K562 (cell line): ENCODE measurements around the gene CNTN4. TPM values are rescaled to one million over a fixed set of nuclear protein-coding genes. Genes with fewer than 3 reads are reported as not detected.

Experiments used
- ATAC-seq: fragments of 200-7000 bp; cut with Tn5 transposase; 3 replicates; pipeline ENCODE4 v1.9.1; 2020; ENCODE audit warnings: moderate library complexity
- BruUV-seq: library from RNA; stranded (reverse); fragments of 400-500 nt; replicated peaks from 2 replicates; lab custom pipeline; 2021; lab: Mats Ljungman, UMichigan
- CTCF ChIA-PET: fragments of 300-600 bp; formaldehyde crosslinking; extraction: SDS; loops from one replicate; lab custom pipeline; 2021; ENCODE audit warnings: low intra/inter-chr PET ratio; lab: Yijun Ruan, JAX
- POLR2A ChIA-PET: fragments of 300-600, 350-650 bp; sonication (Branson Sonifier 250); formaldehyde crosslinking; extraction: SDS; loops from one replicate; lab custom pipeline; 2021; ENCODE audit warnings: antibody characterized with exemption, inconsistent platforms; lab: Yijun Ruan, JAX
- DNase-seq, 4 experiments: peaks; one replicate each; pipeline versions ENCODE4 v3.0.0 to v3.0.0-alpha.2; 2011 to 2018; ENCODE audit warnings: low spot score in 3 of 4, mixed read lengths in 3 of 4; ENCODE audit errors: extremely low read depth in 1 of 4
- FAIRE-seq: peaks from 2 replicates; lab custom pipeline; 2011; peaks lifted over from hg19 to GRCh38; lab: Jason Lieb, UNC
- H2AFZ ChIP-seq: 2 replicates; pipeline ENCODE4 v1.6.0; 2011; ENCODE audit warnings: low read depth, low read length, control low read depth, inconsistent platforms
- H3K27ac ChIP-seq: fragments of 200-600 bp; 3 replicates; pipeline ENCODE4 v1.8.0; 2011; ENCODE audit warnings: low read depth, mild to moderate bottlenecking, control low read depth, inconsistent platforms, low read length, moderate library complexity, mixed read lengths; ENCODE audit errors: extremely low read depth
- H3K27me3 ChIP-seq, 2 experiments: fragments of 300-600 bp in 1 of 2; 2 replicates in 1 of 2; 3 replicates in 1 of 2; pipeline versions ENCODE4 v1.6.0 to v1.8.0; 2011; ENCODE audit warnings: inconsistent platforms in 2 of 2, low read length in 2 of 2, mild to moderate bottlenecking in 1 of 2, mixed read lengths in 1 of 2, moderate library complexity in 1 of 2; ENCODE audit not compliant: control insufficient read depth in 2 of 2, insufficient read depth in 2 of 2
- H3K36me3 ChIP-seq: fragments of 300-600 bp; 3 replicates; pipeline ENCODE4 v1.8.0; 2011; ENCODE audit warnings: mild to moderate bottlenecking, low read length, inconsistent platforms; ENCODE audit not compliant: control insufficient read depth, insufficient read depth
- H3K4me1 ChIP-seq, 2 experiments: fragments of 200-600 bp in 1 of 2; replicated peaks in 1 of 2; 2 replicates in 1 of 2; 3 replicates in 1 of 2; pipeline versions ENCODE4 v1.5.1 to v1.8.0; 2011; ENCODE audit warnings: inconsistent platforms in 2 of 2, low read length in 2 of 2, mild to moderate bottlenecking in 1 of 2, mixed read lengths in 1 of 2, moderate library complexity in 1 of 2; ENCODE audit not compliant: control insufficient read depth in 2 of 2, insufficient read depth in 2 of 2
- H3K4me2 ChIP-seq: 2 replicates; pipeline ENCODE4 v1.6.1; 2011; ENCODE audit warnings: low read length, control low read depth, inconsistent platforms, mixed read lengths; ENCODE audit not compliant: insufficient read depth
- H3K4me3 ChIP-seq: fragments of 200-600 bp; sonication (generic), shearing (Covaris generic); 2 replicates; pipeline ENCODE4 v1.5.1; 2016; ENCODE audit warnings: control low read depth, inconsistent platforms
- H3K79me2 ChIP-seq: fragments of 200-600 bp; 3 replicates; pipeline ENCODE4 v1.8.0; 2011; ENCODE audit warnings: low read length, inconsistent platforms; ENCODE audit not compliant: control insufficient read depth, insufficient read depth
- H3K9ac ChIP-seq, 2 experiments: 2 replicates each; pipeline versions ENCODE4 v1.6.0 to v1.6.1; 2011; ENCODE audit warnings: low read depth in 2 of 2, low read length in 2 of 2, control low read depth in 1 of 2, inconsistent platforms in 1 of 2, mild to moderate bottlenecking in 1 of 2, mixed read lengths in 1 of 2; ENCODE audit not compliant: insufficient read depth in 1 of 2
- H3K9me1 ChIP-seq: one replicate; pipeline ENCODE4 v1.6.0; 2011; ENCODE audit warnings: inconsistent platforms, mild to moderate bottlenecking, low read length, moderate library complexity; ENCODE audit not compliant: control insufficient read depth, insufficient read depth
- H3K9me3 ChIP-seq: replicated peaks from 2 replicates; pipeline ENCODE4 v1.5.1; 2011; ENCODE audit warnings: low read depth, low read length, inconsistent platforms; ENCODE audit not compliant: control insufficient read depth, insufficient read depth
- H4K20me1 ChIP-seq: replicated peaks from 2 replicates; pipeline ENCODE4 v1.6.1; 2011; ENCODE audit warnings: low read length, inconsistent platforms, mixed read lengths; ENCODE audit not compliant: control insufficient read depth, insufficient read depth
- LEF1 ChIP-seq: fragments of 450-650 bp; IDR thresholded peaks from 2 replicates; pipeline ENCODE4 v1.6.1; 2016; ENCODE audit warnings: mild to moderate bottlenecking
- RBM15 ChIP-seq: fragments of 200-400 bp; formaldehyde crosslinking; IDR thresholded peaks from 2 replicates; pipeline ENCODE4 v1.6.1; 2018; ENCODE audit warnings: mild to moderate bottlenecking, low read length, moderate library complexity; ENCODE audit not compliant: insufficient read depth
- SREBF1 ChIP-seq: fragments of 150-350 bp; IDR thresholded peaks from 2 replicates; pipeline ENCODE4 v1.6.1; 2014; ENCODE audit warnings: antibody characterized with exemption, low read depth, low read length, borderline replicate concordance
- TAL1 ChIP-seq: fragments of 450-650 bp; IDR thresholded peaks from 2 replicates; pipeline ENCODE4 v1.6.1; 2016; ENCODE audit warnings: mild to moderate bottlenecking
- TEAD1 ChIP-seq, 2 experiments: fragments of 450-650 bp in 1 of 2; sonication (generic) in 1 of 2; formaldehyde crosslinking; IDR thresholded peaks; 2 replicates each; pipeline versions ENCODE4 v1.4.0 to v1.8.0; 2020 to 2022; ENCODE audit warnings: mild to moderate bottlenecking in 2 of 2, missing genetic modification reagents in 1 of 2
- U2AF1 ChIP-seq: fragments of 200-400 bp; formaldehyde crosslinking; optimal IDR thresholded peaks from 2 replicates; pipeline ENCODE3; 2017; ENCODE audit warnings: mild to moderate bottlenecking, low read depth, low read length, moderate library complexity
- WGBS: fragments of 100-300 bp; shearing (Covaris generic); methylation state at CpG from one replicate; pipeline ENCODE4 v1.1.6; 2016; ENCODE audit warnings: low coverage, mixed read lengths; ENCODE audit not compliant: insufficient coverage; ENCODE audit errors: missing lambda C conversion rate; 5-methylcytosine and 5-hydroxymethylcytosine counted together
- in situ Hi-C: fragments of 300-500 bp; cut with MboI; formaldehyde crosslinking; loops from 4 replicates; pipeline ENCODE4 v1.15.0; 2018; ENCODE audit warnings: inconsistent platforms, mixed read lengths
- intact Hi-C: fragments of 100-400 bp; cut with micrococcal nuclease; formaldehyde crosslinking; loops from 2 replicates; pipeline ENCODE4 v1.14.2; 2022
- polyA plus RNA-seq, 8 experiments: library from polyadenylated mRNA; depleted of rRNA in 4 of 8; stranded (reverse) in 5 of 8; unstranded in 3 of 8; fragments of >200 nt; fragmentation: Nextera tagmentation in 2 of 8; fragmentation: Illumina TruSeq in 1 of 8; extraction: Ambion mirVana in 2 of 8; extraction: Trizol in 1 of 8; gene quantifications; 2 replicates each; pipeline versions ENCODE4 v1.2.1 to v1.2.3, GENCODE V29; 2011 to 2014; ENCODE audit warnings: inconsistent platforms in 1 of 8, missing spikeins in 1 of 8
- total RNA-seq, 7 experiments: library from RNA; depleted of rRNA in 6 of 7; stranded (reverse); fragments of >200 nt in 6 of 7; fragmentation: Illumina TruSeq in 2 of 7; extraction: Trizol in 2 of 7; gene quantifications; 2 replicates each; pipeline versions ENCODE4 v1.2.1 to v1.2.3, GENCODE V29; 2011 to 2021; ENCODE audit warnings: low replicate concordance in 1 of 7

CNTN4 gene
- total and polyA plus RNA-seq, 9 of the 15 experiments (the other 6 are each of a cell fraction or from before 2014, with no cell fraction given) = not detected

DNA sequence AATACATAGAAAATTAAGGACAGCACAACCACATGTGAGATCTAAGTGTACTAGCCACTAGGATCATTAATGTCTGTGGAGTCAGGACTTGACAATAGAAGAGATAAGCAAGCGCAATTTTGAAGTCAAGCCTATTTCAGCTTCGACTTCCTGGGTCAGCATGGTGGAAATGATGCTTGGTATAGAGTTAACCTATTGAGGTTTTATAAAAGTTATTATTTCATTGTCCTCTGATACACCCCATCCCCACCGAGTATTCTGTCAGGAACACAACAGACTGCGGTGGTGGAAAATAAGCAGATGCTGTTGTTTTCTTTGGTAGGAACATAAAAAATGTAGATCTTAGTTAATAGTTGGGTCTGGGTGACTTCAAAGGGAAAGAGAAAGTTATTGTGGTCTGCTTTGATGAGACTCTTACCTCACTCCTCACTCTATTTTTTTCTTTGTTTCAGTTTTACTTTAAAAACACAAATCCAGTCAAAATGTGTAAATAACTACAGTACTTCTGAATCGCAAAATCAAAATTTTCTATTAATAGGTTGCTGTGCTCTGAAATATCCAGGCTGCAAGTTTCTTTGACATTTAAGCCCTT is 929.4 kb downstream of the CNTN4 start (continued):
- TF ChIP-seq SREBF1 = no peak

DNA sequence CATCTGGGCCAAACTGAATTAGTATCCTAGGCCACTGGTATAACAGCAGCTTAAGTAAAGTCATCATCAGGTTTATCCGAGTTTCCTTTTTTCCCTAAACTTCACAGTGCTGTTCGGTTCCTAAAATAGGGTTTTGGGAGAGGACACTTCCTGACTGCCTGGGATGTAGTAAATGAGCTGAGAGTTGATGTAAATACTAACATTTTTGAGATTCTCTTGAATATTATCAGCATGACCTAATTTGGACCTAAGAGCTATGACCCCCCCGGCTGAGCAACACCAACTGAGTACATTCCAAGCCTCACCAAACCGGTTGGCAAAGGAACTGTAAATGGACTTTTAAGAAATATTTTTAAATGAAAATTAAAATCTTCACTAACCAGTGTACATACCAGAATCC is 932.7 kb downstream of the CNTN4 start:
- Histone ChIP-seq H3K27ac (no peak overlapping the region), H3K9me1 (no peaks in the 10 kb centered on the region), H3K9ac (no peak overlapping the region), H2AFZ (no peak overlapping the region), H3K4me3 (no peak overlapping the region), H3K27me3 (no peaks in the 10 kb centered on the region), H3K4me2 (no peak overlapping the region), H3K4me1 (no peaks in the 10 kb centered on the region), H3K36me3 (no peaks in the 10 kb centered on the region), H3K9me3 (no peaks in the 10 kb centered on the region), H3K79me2 (no peaks in the 10 kb centered on the region), H4K20me1 (no peaks in the 10 kb centered on the region)
- FAIRE-seq (no peak), DNase-seq (no peak), ATAC-seq (no peak)
- no peak for TF ChIP-seq TAL1
- no peak for TF ChIP-seq LEF1
- TF ChIP-seq TEAD1 (CRISPR knock-in tag; IDR thresholded peaks at IDR 0.05) = no peak
- no peak for TF ChIP-seq U2AF1
- TF ChIP-seq RBM15 = no peak
- BruUV-seq = no TSS peak
- intact Hi-C loops (loop anchor here (10.0 kb wide), 1 partner anchor 143 kb away; the partner anchor contains the start of gene CRBN), in situ Hi-C loops (no loop called here)
- WGBS = 0% methylated on average over 4 of the region's 4 CpGs
- POLR2A ChIA-PET = no interaction called here
- CTCF ChIA-PET = no interaction called here
